Loucy (cell line): ENCODE measurements around the gene SLC48A1.

Experiments used
- CTCF ChIP-seq: fragments of 200-600 bp; sonication (generic); conservative IDR thresholded peaks from 2 replicates; pipeline ENCODE4 v1.5.1; 2014; ENCODE audit warnings: mild to moderate bottlenecking, antibody characterized with exemption, low read length
- EZH2phosphoT487 ChIP-seq: fragments of 200-600 bp; IDR thresholded peaks from 2 replicates; pipeline ENCODE4 v1.6.1; 2018; ENCODE audit warnings: antibody characterized with exemption, mild to moderate bottlenecking, moderate library complexity, borderline replicate concordance

- TF ChIP-seq CTCF (no peak), EZH2phosphoT487 (no peak)
These were observed 861 bp upstream of the SLC48A1 start for GRCh38 chr12:47772094-47772660.
